Measurements from ENCODE around the gene IQGAP3.

IQGAP3 gene

DNA sequence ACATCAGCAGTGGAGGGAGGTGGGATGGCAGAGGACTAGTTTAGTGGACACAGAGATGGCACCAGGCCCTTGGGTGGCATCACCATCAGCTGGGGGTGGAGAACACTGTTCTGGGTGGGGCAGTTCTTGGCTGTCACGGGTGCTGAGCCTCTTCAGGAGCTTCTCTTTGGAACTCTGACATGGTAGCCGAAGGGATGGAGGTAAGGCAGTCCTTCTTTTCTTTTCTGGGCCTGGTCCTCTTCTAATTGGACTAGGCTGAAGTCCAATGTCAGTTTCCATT, 63.5 kb downstream of the IQGAP3 start:
- no peak for DNase-seq (ENCODE audit: low spot score)

DNA sequence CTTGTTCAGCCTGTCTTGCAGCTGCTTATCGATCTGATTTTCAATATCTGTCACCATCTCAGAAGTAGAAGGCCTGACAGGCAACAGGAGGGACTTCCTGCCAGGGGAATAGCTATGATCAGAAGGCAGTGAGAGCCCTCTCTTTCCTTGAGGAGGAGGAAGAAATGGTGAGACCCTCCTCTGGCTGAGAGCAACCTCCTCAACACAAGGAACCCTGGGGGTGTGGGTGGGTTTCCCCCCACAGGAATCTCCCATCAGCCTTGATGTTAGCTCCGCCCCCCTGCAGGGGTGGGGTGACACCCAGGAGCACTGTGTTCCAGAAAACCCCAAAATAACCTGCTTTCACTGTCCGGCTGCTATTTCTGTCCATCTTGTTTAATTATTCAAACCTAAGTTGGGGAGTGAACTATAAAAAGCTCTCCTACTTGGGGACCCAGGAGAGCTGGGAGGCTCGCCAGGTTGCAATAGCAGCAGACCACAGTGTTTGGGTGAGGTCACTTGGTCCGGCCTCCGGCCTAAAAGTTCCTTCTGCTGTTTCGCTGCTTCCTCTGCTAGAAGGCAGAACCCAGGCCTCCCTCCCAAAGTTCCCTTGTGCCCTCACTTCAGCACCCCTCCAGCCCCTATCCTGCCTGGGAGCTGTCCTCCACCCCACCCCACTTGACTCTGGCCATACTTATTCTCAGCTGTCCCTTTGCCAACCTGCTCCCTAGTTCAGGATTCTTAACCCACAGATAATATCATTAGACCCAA, 64.0 kb downstream of the IQGAP3 start:
- DNase-seq (ENCODE audit: low spot score): peak; percentile 72

DNA sequence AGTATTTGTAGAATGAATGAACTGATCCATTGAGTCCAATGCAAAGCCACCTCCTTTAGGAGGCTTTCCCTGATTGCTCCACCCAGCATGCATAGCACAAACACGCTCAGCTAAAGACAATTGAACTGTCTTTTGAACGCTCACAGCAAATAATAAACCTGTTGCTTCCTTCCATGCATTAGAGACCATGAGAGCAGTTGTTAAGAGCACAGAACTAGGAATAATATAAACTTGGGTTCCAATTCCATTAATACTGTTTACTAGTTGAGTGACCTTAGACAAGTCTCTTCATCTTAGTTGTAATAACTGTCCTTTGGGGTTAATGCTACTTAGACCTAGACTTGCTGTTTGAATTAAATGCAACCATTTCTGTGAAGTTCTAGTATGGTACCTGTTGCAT, 65.9 kb downstream of the IQGAP3 start:
- DNase-seq (ENCODE audit: low spot score): no peak

DNA sequence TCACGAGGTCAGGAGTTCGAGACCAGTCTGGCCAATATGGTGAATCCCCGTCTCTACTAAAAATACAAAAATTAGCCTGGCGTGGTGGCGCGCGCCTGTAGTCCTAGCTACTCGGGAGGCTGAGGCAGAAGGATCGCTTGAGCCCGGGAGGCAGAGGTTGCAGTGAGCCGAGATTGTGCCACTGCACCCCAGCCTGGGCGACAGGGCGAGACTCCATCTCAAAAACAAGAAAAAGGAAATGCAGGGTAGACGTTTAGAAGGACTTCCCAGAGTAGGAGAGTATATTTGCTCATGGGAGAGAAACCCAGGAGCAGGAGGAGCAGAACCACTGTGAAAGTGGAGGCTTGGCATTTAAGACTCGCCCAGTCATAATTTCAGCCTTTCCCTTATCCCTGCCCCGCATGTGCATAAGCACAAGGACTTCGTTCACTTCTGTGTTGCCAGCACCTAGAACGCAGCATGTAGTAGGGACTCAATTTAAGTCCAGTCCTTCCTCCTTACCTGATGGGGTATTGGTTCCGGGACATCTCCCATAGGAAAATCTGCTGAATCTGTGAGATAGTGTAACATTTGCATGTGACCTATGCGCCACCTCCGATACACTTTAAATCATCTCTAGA, 66.6 kb downstream of the IQGAP3 start:
- no peak for DNase-seq (ENCODE audit: low spot score)

DNA sequence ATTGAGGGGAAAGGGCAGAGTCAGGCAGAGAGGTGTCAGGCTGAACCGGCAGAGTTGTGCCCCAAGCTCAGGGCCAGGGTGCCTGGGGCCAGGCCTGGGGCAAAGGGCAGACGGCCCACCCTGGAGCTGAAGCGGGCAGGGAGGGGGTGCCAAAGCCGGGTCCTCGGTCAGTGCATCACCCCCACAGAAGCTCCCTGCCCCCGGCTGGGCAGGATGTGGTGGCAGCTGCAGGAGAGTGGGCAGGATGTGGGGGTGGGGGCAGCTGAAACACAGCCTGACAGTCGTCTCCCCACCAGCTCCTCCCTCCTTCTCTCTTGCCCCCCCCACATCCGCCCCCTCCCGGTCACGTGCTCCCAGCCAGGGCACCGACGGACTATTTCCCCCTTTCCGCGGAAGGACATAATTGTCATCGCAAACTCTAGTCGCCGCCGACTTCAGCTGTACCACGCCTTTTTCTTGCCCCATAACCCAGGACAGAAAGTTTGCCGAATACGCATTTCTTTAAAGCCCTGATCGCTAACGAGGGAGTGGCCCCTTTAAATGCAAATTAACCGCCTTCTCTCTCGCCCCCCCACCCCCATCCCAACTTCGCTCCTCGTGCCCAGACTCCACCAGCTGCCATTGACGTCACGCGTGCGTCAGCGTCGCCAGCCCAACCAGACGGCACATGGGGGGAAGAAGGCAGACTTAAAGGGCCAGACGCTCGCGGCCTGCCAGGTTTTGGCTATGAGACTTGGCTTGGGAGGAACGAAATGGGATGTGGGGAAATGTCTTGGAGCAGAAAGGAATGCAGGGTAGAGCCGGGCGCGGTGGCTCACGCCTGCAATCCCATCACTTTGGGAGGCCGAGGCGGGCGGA, 67.3 kb downstream of the IQGAP3 start:
- peak; percentile 90 for DNase-seq (ENCODE audit: low spot score)

DNA sequence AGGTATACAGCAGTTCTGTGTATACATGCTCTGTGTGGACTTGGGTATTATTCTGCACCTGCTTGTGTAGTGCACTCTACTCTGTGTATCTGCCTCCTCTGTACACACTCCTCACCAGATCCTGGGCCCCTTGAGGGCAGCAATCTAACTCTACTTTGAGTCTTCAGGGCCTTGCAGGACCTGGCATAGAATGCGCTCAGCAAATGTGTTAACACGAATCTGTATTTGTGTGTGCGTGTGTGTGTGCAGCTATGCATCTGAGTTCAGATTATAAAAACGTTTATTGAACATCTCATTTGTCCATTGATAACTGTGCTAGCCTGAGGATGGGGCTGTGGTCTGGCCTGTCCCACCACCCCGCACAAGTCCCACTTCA, 67.9 kb downstream of the IQGAP3 start:
- no peak for DNase-seq (ENCODE audit: low spot score)

DNA sequence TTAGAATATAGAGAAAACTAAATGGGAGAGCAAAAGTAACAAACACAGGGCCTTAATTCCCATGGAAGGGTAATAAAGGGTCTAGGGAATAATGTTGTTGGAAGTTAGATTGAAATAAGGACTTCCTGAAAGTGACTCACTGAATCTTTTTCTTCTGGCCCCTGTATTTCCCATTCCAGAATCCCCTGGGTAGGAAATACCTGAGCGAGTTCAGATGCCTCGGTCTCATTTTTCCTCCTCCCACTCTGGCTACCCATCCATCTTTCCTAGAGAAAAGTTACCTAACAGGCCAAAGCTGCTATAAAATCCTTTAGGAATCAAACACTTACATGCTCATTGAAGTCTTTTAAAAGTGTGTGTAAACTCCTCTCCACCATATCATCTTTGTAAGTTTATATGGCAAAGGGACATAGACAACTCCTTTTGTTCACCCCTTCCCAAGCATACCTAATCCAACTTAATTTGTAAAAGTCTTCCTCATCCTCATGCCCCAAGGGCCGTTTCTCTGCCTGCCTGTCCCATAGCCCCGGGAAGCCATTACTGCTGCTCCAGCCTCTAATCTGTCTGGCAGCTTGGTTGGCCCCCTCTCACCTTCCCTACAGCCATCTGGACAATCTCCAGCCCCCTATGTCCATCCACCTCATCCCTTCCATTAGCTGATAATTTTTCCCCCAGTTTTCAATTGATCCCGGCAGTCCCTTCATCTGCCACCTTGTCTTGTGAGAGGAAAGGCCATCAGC, 68.5 kb downstream of the IQGAP3 start:
- no peak for DNase-seq (ENCODE audit: low spot score)

DNA sequence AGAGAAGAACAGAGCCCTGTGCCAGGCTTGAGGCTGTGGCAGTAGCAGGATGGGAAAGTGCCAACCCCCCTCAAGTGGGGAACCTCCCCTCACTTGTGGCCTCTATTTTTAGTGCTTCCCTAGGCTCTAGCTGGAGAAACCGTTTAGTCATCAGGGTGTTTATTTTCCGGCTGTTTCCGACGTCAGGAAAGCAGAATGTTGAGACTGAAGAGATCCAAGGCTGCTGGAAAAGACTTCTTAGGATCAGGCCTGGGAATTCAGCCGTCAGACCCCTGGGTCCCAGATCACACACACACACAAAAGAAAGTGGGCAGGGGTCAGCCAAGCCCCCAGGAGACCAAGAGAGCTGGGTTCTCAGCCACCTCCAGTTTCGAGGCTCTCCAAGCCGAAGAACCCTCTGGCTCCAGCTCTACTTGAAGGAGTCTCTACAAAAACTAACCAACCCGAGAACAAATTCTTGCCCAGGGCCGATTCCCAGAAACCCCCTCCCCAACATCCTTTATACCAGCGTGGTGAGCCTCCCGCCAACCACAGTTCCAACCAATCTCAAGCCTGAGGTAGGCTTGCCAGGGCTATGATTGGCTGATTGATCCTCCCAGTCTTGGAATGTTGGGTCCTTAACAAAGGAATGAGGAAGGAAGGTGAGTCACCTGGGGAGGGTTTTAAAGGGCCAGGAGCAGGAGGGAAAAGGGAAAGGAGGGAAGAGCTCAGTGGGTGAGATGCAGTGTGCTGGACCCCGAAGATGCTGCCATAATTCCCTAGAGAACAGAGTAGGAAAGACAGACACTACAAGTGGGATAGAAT, 69.3 kb downstream of the IQGAP3 start:
- peak; percentile 83 for DNase-seq (ENCODE audit: low spot score)

DNA sequence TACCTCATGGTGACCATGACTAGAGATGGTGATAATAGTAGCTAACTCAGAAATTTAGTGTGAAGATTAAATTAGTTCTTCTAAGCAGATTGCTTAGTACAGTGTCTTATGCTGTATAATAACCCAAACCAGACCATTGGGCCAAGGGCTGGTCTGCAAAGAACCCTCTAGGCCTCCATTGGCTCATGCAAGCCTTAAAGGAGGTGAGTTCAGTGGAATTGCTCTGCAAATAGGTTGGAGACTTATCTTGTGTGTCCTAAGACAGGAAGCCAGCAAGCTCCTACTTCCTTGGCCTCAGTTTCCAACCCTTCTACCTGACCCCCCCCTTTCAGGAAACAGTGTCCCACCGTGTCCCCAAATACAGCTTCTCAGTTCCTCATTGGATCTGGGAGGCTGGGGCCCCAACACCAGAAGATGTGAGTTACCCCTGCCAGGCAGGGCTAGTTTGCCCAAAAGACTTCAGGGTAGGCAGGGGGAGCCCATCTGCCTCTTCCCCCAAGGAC, 69.9 kb downstream of the IQGAP3 start:
- DNase-seq (ENCODE audit: low spot score): no peak

DNA sequence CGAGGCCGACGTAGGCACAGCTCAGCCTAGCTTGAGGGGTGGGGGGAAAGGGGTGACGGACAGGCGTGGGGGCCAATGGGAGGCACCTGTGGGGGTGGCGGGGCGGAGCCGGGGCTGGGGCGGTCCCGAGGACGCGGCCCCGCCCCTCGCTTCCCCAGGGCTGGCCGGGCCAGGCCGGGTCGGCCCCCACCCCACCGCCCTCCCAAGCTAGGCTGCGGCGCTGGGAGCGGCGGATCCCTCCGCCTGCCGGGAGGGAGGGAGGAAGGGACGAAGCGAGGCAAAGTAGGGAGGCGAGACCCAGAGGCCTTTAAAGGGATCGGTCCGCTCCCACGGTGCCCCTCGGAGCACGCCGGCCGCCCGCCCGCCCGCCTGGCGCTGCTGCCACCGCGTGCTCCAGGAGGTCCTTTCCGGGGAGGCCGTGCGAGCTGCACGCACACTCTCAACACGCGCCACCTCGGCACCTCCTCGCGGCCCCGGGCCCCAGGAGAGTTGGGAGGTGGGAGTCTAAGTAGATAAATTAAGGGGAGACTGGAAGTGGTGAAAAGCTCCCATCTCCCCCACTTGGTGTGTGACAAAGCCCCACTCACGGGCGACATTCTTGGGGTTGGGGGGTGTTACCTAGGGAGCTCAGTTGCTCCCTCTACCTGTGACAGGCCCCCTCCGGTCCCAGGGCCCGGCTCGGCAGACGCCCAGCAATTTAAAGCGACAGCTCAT, 71.4 kb downstream of the IQGAP3 start:
- peak; percentile 98 for DNase-seq (ENCODE audit: low spot score)

DNA sequence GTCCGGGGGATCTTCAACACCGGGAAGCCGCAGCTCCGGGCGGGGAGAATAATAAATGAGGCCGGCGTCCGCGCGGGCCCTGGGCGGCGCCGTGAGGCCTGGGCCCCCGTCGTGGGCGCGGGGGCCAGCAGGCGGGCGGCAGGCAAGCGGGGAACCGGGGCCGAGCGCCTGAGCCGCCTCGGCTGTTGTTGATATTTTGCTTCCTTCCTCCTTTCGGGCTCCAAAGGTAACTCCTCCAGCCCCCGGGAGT, 71.9 kb downstream of the IQGAP3 start, which contains the start of gene MEF2D:
Gene MEF2D (minus strand): TSS at position 233 of the 250 bp plus-strand sequence. CDS start 17,483 bp downstream, outside the sequence.
- no peak for DNase-seq (ENCODE audit: low spot score)

DNA sequence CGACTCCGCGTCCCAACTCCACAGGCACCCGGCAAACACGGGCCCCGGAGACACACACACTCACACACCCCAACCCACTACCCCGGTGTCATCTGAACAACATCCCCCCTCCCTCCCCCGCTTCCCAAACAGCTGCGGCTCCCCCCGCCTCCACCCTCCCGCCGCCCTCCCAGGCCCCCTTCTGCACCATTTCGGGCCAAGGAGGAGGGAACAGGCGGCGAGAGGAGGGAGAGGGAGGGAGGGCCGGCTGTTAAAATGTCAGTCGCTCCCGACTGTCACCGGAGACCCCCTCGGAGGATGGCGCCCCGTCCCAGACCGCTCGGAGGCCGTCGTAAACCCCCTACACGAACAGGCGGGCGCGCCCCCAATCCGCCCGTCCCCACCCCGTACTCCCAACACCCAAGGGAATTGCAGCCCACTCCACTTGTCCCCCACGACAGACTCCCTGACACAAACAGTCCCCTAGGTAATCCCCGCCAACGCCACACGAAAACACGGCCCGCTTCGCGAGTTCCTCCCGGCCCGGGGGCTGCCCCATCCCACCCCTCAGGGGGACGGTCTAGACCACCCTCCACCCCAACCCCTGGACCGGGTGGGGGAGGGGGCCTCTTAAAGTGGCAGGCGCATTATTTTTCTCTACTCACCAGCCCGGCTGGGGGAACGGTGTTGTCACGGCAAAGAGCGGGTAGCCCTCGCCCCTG, 72.4 kb downstream of the IQGAP3 start:
- no peak for DNase-seq (ENCODE audit: low spot score)

DNA sequence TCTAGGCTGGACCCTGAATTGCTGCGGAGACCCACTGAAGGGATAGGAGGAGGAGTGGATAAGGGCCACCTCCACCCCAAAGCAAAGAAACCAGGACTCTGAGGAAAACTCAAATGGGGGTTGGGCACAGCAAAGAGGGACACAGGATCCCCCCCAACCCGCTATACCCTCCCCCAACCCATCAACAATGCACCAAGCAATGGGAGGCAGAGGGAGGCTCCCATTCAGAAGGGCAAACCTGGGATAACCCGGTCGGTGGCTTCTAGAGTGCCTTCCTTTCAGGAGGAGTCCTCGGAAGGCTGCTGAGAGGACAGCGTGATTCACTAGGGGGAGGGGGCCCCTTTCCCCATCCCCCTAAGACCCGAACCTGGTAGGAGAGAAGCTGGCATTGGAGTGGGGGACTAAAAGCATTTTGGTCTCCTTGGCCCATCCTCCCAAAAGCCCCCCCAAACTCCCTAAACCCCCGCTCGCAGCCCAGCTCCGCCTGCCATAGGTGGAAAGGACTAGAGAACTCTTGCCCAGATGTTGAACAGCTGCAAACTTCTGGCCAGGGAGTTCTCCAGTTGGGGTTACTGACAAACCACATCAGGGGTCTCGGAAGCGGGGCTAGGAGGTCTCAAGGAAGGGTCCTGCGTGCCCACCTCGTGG, 73.0 kb downstream of the IQGAP3 start:
- DNase-seq (ENCODE audit: low spot score): no peak

DNA sequence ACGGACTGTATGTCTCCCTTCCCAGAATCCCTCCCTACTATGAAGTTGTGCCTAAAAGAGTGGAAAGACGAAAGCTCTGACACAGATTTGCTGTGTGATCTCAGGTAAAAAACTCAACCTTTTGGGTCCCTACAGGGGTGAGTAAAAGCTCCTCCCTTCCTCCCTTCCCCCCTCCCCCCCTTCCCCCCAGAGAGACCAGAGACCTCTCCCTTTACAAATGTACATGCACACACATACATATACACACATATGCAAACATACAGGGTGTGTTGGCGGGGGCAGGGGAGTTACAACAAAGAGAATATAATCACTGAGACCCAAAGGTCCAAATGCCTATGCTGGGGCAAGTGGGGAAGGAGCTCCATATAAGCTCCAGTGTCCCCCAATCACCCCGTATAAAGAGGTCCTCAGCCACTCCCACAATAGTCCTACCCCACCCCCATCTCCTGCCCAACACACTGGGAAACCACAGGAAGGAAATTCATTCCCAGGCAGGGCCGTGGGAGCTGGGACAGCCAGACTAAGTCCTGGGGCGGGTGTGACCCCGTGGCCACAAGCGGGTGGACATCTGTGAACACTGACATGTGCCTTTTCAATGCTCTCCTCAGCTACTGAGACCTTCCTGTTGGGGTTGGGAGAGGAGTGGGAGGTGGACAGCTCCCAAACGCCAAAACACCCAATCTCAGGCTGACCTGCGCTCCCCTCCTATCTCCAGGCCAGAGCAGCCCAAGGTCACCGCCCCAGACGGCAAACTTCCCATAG, 73.8 kb downstream of the IQGAP3 start:
- no peak for DNase-seq (ENCODE audit: low spot score)

DNA sequence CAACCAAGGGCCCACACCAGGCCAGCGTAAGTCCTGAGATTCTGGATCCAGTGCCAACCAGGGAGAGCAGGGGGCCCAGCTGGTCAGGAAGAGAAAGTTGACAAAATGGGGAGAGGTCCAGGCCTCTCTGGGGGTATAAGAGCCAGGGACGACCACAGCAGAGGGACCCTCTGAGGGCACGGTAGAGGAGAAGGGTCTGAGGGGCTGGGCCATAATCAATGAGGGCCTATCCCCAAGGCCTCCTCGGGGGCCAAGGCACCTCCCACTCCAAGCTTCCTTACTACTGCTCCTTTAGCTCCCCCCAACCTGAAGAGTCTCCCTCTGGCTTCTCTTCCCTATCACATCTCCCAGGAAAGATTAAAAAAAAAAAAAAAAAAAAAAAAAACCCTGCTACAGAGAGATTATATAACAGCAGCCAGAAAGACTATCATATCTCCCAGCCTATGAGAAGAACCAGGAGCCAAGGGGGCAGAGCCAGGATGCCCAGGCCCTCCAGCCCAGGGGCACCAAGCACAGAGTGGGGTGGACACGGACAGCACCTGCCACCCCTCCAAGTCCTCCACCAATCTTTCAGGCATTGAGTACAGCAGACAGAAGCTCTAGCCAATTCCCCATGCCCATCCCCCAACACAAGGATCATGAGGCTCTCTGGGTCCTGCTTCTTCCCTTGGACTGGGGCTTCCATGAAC, 74.5 kb downstream of the IQGAP3 start:
- no peak for DNase-seq (ENCODE audit: low spot score)

DNA sequence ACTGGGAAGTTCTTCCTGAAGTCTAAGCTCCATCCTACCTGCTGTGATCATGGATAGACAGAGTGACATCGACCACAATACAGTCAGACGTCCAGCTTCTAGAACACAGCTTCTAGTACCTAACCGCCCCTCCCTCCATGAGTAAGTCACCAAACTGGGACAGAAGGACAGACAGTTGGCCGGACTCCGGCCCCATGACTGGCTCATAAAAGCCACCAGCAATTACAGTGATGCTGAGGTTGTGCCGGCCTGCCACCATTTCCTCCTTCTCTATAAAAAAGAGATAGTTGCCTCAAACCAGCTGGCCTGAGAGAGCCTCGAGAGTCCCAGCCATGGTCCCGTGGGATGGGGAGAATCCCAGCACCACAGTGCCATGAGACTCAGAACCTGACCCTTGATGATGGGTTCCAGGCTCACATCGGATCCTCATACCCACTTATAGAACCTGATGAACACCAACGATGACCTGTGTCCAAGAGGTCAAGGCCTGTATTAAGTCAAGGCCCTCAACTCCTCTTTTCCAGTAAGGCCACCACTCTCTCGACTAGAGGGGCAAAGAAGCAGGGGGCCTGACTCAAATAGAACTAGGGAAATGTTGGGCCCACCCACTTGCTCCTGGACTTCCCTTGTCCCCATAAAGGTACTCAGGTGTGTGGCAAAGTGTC, 75.2 kb downstream of the IQGAP3 start:
- DNase-seq (ENCODE audit: low spot score): no peak

DNA sequence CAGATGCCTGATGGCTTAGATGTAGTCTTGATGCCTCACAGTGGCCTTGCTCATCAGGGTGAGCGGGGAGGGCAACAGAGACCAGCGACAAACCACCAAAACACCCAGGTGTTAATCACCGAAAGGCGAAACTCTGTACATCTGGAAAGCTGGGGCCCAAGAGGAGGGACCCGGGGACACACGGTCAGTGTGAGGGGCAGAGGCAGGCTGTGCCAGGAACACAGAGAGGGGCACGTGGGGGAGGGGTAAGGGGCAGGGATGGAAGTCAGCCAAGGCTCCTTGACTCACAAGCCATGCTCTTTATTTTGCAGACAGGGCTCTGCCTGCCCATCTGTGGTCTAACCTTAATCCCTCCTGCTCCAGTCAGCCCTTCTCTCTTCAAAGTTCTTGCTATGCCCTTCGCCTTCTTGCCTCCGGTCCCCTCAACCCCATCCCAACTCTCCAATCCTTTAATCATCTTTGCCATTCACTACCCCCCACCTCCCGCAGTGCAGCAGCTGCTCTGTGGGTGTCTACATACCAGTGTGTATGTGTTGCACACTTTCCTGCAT, 76.1 kb downstream of the IQGAP3 start:
- DNase-seq (ENCODE audit: low spot score): no peak
